HG03175 (cell line): ENCODE results near the gene BRPF3.

Source experiments
- ATAC-seq: cut with Tn5 transposase; IDR thresholded peaks from one replicate; pipeline ENCODE4 v1.9.1; 2021; ENCODE audit warnings: mild to moderate bottlenecking, moderate library complexity; ENCODE audit not compliant: unreplicated experiment

The BRPF3 gene

GRCh38 chr6:36266913-36267644 is 70.5 kb downstream of the BRPF3 start:
- no peak for ATAC-seq

- no peak for ATAC-seq
Measured at GRCh38 chr6:36267731-36268477, 71.4 kb downstream of the BRPF3 start.

GRCh38 chr6:36268478-36269275 is 72.1 kb downstream of the BRPF3 start:
- no peak for ATAC-seq

- no peak for ATAC-seq
Measured at GRCh38 chr6:36269834-36270705, 73.5 kb downstream of the BRPF3 start, which contains the start of gene PNPLA1. Gene PNPLA1, plus strand, starts transcription at chr6:36270060. Its CDS starts 400 bp downstream, at chr6:36270460.

GRCh38 chr6:36272234-36272633 is 75.7 kb downstream of the BRPF3 start:
- ATAC-seq, result no peak

- ATAC-seq, result no peak
Measured at GRCh38 chr6:36273067-36273466, 76.5 kb downstream of the BRPF3 start.

- no peak for ATAC-seq
Measured at GRCh38 chr6:36273802-36274514, 77.4 kb downstream of the BRPF3 start.

- ATAC-seq, result no peak
Measured at GRCh38 chr6:36276581-36277536, 80.3 kb downstream of the BRPF3 start.

GRCh38 chr6:36277946-36278470 is 81.5 kb downstream of the BRPF3 start:
- ATAC-seq, result no peak

- no peak for ATAC-seq
Measured at GRCh38 chr6:36280467-36280866, 83.9 kb downstream of the BRPF3 start.

GRCh38 chr6:36280983-36281382 is 84.4 kb downstream of the BRPF3 start:
- no peak for ATAC-seq
